CD4-positive, alpha-beta T cell treated with Interleukin-2 at 100 ng/mL for 4 hours (primary cell): ENCODE data around the gene ADGRG7.

ENCODE experiments used
- DNase-seq: peaks from one replicate; pipeline ENCODE4 v3.0.0-alpha.2; 2020; ENCODE audit warnings: low spot score

The ADGRG7 gene

GRCh38 chr3:100743535-100743934 is 134.1 kb downstream of the ADGRG7 start:
- DNase-seq = no peak

DNA sequence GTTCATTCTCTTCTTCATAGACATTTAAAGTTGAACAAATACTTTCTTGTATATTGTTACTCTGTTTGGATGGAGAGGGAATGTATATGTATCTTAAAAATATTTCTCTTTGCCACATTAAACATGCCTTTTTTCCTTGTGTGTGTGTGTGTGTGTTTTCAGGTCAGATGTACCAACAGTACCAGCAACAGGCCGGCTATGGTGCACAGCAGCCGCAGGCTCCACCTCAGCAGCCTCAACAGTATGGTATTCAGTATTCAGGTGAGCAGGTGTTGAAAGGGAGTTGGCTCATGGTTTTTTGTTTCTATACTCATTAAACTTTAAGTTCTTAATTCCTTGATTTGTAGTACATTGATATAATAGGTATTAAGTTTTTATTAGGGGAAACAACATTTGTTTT is 135.3 kb downstream of the ADGRG7 start:
- no peak for DNase-seq
